ENCODE data around the gene LY6G5C.

Gene LY6G5C

DNA sequence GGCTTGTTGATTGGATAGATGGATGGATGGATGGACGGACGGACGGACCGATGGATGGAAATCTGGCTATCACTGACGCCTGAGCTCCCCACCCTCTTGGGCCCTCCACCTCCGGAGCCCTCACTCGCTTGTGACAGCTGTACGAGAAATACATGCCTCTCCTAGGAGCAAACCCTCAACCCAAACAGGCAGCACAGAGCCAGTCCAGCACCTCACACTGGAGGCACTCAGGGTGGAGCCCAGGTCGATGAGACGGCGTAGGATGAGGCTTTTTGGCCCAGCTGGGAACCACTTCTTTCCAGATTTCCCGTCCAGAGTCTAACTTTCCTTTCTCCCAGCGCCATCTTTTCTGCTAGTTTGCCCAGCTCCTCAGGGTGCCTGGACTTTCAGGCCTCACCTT is 2.7 kb upstream of the LY6G5C start:
- no peak overlapping the region for H3K4me3 ChIP-seq (ENCODE audit: control insufficient read depth, low read depth, low read length)
- DNase-seq (ENCODE audit: low read depth): no peak
- TF ChIP-seq, protein P1, sequence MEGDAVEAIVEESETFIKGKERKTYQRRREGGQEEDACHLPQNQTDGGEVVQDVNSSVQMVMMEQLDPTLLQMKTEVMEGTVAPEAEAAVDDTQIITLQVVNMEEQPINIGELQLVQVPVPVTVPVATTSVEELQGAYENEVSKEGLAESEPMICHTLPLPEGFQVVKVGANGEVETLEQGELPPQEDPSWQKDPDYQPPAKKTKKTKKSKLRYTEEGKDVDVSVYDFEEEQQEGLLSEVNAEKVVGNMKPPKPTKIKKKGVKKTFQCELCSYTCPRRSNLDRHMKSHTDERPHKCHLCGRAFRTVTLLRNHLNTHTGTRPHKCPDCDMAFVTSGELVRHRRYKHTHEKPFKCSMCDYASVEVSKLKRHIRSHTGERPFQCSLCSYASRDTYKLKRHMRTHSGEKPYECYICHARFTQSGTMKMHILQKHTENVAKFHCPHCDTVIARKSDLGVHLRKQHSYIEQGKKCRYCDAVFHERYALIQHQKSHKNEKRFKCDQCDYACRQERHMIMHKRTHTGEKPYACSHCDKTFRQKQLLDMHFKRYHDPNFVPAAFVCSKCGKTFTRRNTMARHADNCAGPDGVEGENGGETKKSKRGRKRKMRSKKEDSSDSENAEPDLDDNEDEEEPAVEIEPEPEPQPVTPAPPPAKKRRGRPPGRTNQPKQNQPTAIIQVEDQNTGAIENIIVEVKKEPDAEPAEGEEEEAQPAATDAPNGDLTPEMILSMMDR (conservative IDR thresholded peaks at IDR 0.05; ENCODE audit: control insufficient read depth, insufficient read depth, low read depth, low read length): no peak

GRCh38 chr6:31681135-31681671 is 336 bp upstream of the LY6G5C start:
- TF ChIP-seq, protein P1 (conservative IDR thresholded peaks at IDR 0.05; ENCODE audit: control insufficient read depth, insufficient read depth, low read depth, low read length): peak; percentile 10
- peak overlapping the region; percentile 38 for H3K4me3 ChIP-seq (ENCODE audit: control insufficient read depth, low read depth, low read length)
- peak; percentile 19 for DNase-seq (ENCODE audit: low read depth)

DNA sequence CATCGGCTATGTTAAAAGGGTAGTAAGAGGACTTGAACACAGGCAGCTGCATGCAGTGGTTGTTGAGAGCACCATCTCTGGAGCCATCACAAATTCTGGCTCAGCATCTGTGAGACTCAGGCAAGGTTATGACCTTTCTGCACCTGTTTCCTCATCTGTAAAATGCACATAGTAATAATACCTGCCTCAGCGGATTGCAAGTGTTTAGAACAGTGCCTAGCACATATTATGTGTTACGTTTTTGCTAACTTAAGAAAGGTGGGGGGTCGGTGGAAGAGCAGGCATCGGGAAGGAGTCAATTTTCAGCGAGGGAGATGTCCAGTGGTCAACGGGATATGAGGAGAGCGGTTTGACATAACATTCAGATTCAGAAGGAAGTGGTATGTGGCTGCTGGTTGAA is 2.9 kb downstream of the LY6G5C start:
- H3K4me3 ChIP-seq (ENCODE audit: control insufficient read depth, low read depth, low read length): no peak overlapping the region
- TF ChIP-seq, protein P1 (conservative IDR thresholded peaks at IDR 0.05; ENCODE audit: control insufficient read depth, insufficient read depth, low read depth, low read length): no peak
- no peak for DNase-seq (ENCODE audit: low read depth)

DNA sequence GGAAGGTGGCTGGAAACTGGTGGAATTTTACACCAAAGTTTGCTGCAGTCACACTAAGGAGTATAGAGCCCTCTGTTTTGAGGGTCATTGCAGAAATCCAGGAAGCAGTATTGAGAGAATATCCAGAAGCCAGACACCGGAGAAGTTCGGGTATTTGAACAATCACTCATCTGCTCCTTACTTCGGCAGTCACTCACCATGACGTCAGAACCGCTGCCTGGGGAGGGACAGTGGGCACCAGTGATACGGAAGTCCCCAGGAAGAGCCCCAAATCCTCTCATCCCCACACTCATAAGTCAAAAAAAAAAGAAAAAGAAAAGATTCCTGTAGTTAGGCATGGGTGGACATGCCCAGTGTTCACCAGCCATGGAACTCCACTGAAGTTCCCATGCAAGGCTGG is 4.0 kb downstream of the LY6G5C start:
- TF ChIP-seq, protein P1 (conservative IDR thresholded peaks at IDR 0.05; ENCODE audit: control insufficient read depth, insufficient read depth, low read depth, low read length): no peak
- H3K4me3 ChIP-seq (ENCODE audit: control insufficient read depth, low read depth, low read length): no peak overlapping the region
- DNase-seq (ENCODE audit: low read depth): no peak

GRCh38 chr6:31676322-31676903 is 4.5 kb downstream of the LY6G5C start:
- DNase-seq (ENCODE audit: low read depth): no peak
- TF ChIP-seq, protein P1 (conservative IDR thresholded peaks at IDR 0.05; ENCODE audit: control insufficient read depth, insufficient read depth, low read depth, low read length): no peak
- no peak overlapping the region for H3K4me3 ChIP-seq (ENCODE audit: control insufficient read depth, low read depth, low read length)

DNA sequence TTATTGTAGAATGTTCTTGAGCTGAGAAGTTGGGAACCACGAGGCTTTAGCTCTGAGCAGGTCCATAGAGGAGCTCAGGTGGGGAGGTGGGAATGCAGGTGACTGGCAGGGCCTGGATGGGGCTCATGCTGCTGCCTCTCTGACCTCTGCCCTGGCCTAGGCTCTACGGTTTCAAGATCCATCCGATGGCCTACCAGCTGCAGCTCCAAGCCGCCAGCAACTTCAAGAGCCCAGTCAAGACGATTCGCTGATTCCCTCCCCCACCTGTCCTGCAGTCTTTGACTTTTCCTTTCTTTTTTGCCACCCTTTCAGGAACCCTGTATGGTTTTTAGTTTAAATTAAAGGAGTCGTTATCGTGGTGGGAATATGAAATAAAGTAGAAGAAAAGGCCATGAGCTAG is 11.2 kb downstream of the LY6G5C start, which contains the start of gene LY6G5B:
TSS of gene LY6G5B (plus strand) at position 301 of the 400 bp plus-strand sequence. CDS start 975 bp downstream, outside the sequence.
- DNase-seq (ENCODE audit: low read depth): no peak
- TF ChIP-seq, protein P1 (conservative IDR thresholded peaks at IDR 0.05; ENCODE audit: control insufficient read depth, insufficient read depth, low read depth, low read length): no peak
- H3K4me3 ChIP-seq (ENCODE audit: control insufficient read depth, low read depth, low read length): no peak within 1 kb of the TSS
